HG03520 (cell line): ENCODE measurements around the gene TBKBP1.
A peak's percentile ranks its signal among the peaks of the same experiment; 100 is the strongest.

ENCODE experiments used
- ATAC-seq: cut with Tn5 transposase; IDR thresholded peaks from one replicate; pipeline ENCODE4 v1.9.1; 2021; ENCODE audit warnings: mild to moderate bottlenecking, moderate library complexity; ENCODE audit not compliant: unreplicated experiment

The TBKBP1 gene

DNA sequence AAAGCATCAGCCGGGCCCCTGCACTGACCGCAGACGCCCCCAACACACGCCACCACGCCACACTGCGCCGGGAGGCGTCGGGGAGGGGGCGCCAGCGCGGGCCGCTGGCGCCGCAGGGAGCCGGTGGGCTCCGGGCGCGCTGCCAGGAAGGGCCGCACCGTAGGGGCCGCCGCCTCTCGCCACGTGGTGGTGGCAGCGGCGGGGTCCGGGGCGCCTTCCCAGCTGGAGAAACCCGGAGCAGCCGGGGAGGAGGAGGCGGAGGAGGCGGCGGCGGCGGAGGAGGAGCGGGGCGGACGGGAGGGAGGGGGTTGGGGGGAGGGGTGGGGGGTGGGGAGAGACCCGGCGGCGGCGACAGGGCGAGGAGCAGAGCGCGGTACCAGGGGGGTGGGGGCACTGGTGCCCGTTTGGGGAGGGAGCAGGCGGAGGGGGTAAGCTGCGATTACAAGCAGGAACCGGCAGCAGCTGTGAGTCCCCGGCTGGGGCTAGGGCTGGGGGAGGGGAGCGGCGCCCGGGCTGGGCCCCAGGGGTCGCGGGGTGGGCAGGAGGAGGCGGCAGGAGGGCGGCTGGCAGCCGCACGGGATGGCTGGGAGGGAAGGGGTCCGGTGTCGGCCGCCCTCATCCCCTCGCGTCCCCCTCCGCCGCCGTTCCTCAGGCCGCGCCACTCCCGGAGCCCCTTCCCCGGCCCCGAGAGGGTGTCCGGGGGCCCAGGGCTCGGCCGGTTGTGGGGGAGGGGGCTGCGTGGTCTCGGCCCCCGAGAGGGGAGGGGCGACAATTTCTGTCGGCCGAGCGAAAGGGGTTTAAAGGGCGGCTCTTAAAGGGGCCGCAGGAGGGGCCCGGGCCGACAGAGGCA, at the start of gene TBKBP1:
Gene TBKBP1 (plus strand): TSS at position 431 of the 850 bp plus-strand sequence. CDS start 1,952 bp downstream, outside the sequence.
- ATAC-seq, result no peak

DNA sequence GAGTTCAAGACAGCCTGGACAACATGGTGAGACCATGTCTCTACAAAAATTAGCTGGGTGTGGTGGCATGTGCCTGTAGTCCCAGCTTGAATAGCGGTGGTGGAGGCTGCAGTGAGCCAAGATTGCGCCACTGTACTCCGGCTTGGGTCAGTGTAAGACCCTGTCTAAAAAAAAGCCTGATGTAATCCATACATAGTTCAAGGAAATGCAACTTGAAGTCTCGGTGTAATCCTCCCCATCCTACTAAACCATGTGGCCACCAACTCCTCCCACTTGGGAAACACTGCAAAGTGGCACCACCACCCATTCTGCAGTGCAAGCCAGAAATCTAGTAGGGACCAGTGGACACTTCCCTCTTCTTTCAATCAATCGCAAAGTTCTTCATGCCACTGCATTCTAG, 49.6 kb upstream of the TBKBP1 start:
- no peak for ATAC-seq

GRCh38 chr17:47649153-47649971, 44.6 kb upstream of the TBKBP1 start, which contains the start of gene KPNB1:
Gene KPNB1 (plus strand): TSS chr17:47649919. CDS start chr17:47650245, 326 bp downstream.
- ATAC-seq, result peak; percentile 74

GRCh38 chr17:47649972-47650524, 43.9 kb upstream of the TBKBP1 start:
- no peak for ATAC-seq

DNA sequence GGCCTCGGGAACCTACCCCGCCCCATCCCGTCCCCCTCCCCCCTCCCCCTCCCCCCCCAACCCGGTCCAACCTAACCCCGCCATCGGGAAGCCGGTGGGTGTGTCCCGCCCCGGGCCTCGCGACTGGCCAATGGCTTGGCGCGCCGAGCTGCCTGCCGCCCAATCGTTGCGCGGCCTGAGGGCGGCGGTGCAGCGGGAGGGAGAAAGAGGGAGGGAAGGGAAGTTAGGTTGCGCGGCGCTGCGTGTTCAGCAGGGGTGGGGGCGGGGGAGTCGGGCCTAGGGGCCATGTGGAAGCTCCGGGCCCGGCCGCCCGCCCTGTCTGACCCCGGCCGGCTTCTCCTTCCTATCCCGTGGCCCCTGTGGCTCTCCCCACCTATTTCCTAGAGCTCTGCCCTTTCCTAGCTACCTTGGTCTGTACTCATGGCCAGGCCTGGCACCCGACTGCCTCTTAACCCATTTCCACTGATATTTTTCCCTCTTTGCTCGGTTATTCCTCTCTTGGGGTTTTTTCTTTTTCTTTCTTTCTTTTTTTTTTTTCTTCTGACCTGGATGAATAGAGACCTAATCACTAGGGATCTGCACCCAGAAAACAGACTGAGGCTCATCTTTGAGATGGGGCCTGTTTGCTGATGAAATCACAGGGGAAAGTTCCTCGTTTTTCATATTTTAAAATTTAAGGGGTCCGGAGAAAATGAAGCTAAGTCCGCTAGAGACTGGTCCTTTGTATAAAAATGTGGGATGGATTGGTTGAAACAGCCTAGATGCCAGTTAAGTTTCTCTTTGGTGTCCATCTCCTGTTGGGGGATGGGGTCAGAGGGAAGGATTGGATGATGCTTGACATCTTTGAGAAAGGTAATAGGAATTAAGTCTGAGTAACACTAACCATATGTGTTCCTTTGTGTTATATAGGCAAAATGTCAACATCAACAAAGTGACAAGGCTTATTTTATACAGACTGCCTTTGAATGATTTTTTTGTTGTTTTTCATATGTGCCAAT, 43.1 kb upstream of the TBKBP1 start:
- ATAC-seq, result peak; percentile 42

DNA sequence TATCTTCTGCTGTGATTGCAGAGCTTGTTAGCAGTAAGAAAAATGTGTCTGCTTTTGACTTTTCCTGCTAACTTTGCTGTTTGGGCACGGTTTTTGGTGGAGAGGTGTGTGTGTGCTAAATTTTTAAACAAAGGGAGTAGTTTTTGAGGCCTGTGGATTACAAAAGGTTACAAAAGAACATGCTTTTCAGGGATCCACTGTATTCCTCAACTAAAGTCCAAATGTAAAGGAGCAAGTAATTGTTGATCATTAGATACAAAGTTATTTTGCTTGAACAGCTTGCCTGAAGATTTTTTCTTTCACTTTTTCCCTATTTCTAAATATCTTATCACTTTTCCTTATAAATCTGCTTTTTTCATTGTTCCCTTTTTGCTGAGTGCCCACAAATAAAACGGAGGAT, 42.3 kb upstream of the TBKBP1 start:
- ATAC-seq, result no peak

- no peak for ATAC-seq
Measured at GRCh38 chr17:47652570-47652969, 41.4 kb upstream of the TBKBP1 start.

GRCh38 chr17:47653442-47653841, 40.5 kb upstream of the TBKBP1 start:
- ATAC-seq, result no peak

DNA sequence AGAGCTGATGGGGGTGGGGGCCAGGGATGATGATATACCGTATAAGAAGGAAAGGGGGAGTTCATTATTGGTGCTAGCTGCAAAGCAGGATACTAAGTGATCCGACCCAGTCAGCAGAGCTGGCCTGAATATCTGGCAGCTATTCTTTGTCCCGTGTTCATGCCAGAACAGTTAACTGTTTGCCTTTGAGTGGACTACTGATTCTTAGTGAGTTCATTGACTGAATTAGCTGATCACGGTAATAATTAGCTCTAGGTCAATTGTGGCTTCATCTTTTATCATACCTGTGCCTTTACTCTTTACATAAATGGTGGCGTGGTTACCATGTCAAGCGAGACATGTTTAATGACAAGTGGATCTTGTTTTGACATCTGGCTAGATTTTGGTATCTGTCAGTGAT, 39.0 kb upstream of the TBKBP1 start:
- no peak for ATAC-seq

DNA sequence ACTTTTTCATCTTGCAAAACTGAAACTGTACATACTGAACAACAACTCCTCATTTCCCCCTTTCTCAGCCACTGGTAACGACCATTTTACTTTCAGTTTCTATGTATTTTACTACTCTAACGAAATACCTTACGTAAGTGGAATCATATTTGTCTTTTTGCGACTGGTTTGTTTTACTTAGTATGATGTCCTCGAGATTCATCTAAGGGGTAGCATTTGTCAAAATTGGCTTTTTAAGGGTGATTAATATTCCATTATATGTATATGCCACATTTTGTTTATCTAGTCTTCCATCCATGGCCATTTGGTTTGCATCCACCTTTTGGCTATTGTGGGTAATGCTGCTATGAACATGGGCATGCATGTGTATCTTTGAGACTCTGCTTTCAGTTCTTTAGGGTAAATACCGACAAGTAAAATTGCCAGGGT, 33.9 kb upstream of the TBKBP1 start:
- peak; percentile 42 for ATAC-seq

- ATAC-seq, result no peak
Measured at GRCh38 chr17:47663912-47664623, 29.9 kb upstream of the TBKBP1 start.

DNA sequence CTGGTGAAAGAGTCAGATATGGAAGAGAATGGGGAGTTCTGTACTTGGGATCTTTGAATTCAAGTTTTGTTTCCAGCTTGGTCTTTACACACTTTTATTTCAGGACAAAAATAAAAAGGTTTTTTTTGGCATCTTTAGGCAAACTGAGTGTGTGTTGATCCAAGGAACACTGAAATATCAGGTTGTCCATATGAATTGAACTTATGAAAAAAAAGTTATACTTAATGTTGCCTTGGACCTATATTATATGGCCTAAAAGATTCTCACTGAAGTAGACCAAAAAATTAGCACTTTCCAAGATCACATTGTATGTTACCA, 29.4 kb upstream of the TBKBP1 start:
- no peak for ATAC-seq

- ATAC-seq, result no peak
Measured at GRCh38 chr17:47665655-47666054, 28.3 kb upstream of the TBKBP1 start.

DNA sequence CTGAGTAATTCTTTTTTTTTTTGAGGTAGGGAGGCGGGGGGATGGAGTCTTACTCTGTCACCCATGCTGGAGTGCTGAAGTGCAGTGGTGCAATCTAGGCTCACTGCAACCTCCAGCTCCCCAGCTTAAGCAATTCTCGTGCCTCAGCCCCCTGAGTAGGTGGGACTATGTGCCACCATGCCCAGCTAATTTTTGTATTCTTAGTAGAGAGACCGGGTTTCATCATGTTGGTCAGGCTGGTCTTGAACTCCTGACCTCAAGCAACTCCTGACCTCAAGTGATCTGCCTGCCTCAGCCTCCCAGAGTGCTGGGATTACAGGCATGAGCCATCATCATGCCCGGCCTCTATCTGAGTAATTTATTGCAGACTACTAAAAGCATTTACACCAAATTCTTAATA, 24.9 kb upstream of the TBKBP1 start:
- ATAC-seq, result no peak

- no peak for ATAC-seq
Measured at GRCh38 chr17:47670064-47670463, 23.9 kb upstream of the TBKBP1 start.

- no peak for ATAC-seq
Measured at GRCh38 chr17:47674499-47674898, 19.5 kb upstream of the TBKBP1 start.

DNA sequence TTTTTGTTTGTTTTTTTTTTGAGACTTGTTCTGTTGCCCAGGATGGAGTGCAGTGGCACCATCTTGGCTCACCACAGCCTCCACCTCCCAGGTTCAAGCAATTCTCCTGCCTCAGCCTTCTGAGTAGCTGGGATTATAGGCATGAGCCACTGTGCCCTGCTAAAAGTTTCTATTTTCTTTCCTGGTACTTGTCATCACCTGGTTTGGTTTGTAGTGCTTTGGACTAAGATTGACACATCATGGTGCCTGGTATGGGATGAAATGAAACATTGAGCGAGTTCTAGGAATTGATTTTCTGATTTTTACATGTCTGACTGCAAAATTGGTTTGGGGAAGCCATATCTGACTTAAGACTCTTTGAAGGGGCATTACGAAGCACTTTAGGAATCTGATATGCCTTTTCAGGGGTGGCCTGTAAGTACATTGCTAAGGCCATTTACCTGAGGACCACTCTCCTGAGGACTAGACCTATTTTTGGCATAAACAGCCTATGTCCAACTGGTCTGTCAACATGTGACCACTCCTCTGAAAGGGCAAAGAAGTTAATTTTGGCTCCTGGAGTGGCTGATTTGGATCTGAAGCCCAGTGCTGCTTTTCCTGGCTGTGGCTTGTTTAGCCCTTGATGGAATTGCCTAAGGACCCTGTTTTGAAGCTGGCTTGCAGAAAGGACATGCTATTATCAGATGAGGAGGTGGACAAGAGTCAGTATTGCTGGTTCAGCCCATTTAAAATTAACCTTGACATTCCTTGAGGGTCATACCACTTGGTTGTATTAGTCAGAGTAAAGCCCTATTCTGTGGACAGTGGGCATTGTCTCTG, 18.4 kb upstream of the TBKBP1 start:
- ATAC-seq, result no peak

- no peak for ATAC-seq
Measured at GRCh38 chr17:47676199-47676472, 17.8 kb upstream of the TBKBP1 start.

DNA sequence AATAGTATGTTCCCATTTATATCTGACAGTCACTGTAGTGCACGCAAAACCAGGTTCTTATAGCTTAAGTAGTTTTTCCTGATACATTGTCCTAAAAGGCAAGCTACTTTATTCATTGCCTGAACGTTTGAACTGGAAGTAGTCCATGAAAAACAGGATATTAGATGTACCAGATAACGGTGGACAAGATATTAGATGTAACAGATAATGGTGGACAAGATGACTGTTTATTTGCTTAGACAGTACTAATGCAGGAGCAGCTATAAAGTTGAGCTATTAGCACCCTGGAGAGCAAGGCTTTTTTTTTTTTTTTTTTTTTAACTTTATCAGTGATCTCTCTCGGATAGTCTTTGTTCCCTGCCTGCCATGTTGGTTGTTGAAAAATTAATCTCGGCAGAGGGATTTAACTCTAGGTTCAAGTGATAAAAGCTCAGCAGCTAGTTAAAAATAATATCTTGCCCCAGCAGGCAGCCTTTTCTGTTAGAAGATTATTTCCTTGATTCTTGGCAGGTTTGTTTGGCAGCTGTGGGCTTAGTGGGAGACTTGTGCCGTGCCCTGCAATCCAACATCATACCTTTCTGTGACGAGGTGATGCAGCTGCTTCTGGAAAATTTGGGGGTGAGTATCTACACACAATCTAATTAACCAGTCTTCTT, 17.3 kb upstream of the TBKBP1 start:
- no peak for ATAC-seq
